BLaER1 (cell line): ENCODE results near the gene ADAMTSL3.
A peak's percentile ranks its signal among the peaks of the same experiment; 100 is the strongest.

Experiments
- H3K27ac ChIP-seq: shearing (Covaris generic); formaldehyde crosslinking; 2 replicates; pipeline ENCODE4 v1.8.1; 2022
- H3K27me3 ChIP-seq: shearing (Covaris generic); formaldehyde crosslinking; 2 replicates; pipeline ENCODE4 v1.8.1; 2022
- H3K36me3 ChIP-seq: shearing (Covaris generic); formaldehyde crosslinking; 2 replicates; pipeline ENCODE4 v1.8.1; 2022
- H3K4me1 ChIP-seq: shearing (Covaris generic); formaldehyde crosslinking; 2 replicates; pipeline ENCODE4 v1.8.1; 2022
- H3K4me2 ChIP-seq: shearing (Covaris generic); formaldehyde crosslinking; 2 replicates; pipeline ENCODE4 v1.8.1; 2022
- H3K4me3 ChIP-seq: shearing (Covaris generic); formaldehyde crosslinking; 2 replicates; pipeline ENCODE4 v1.8.1; 2022
- H3K9ac ChIP-seq: shearing (Covaris generic); formaldehyde crosslinking; 2 replicates; pipeline ENCODE4 v1.8.1; 2022
- H3K9me3 ChIP-seq: shearing (Covaris generic); formaldehyde crosslinking; 2 replicates; pipeline ENCODE4 v1.8.1; 2022
- H4K20me1 ChIP-seq: shearing (Covaris generic); formaldehyde crosslinking; 2 replicates; pipeline ENCODE4 v1.8.1; 2022
- Cebpa-rat ChIP-seq: shearing (Covaris generic); IDR thresholded peaks from 2 replicates; pipeline ENCODE4 v1.8.1; 2022

Gene ADAMTSL3

GRCh38 chr15:83980637-83981036, 326.7 kb downstream of the ADAMTSL3 start:
- Histone ChIP-seq H3K4me1 (no peaks in the 10 kb centered on the region), H3K36me3 (no peaks in the 10 kb centered on the region), H3K27ac (no peak overlapping the region), H3K4me2 (no peak overlapping the region), H3K9ac (no peak overlapping the region), H3K27me3 (no peaks in the 10 kb centered on the region), H3K9me3 (peaks cover 30% of the 10 kb centered on the region), H4K20me1 (no peaks in the 10 kb centered on the region), H3K4me3 (no peak overlapping the region)
- TF ChIP-seq Cebpa-rat = no peak

- Histone ChIP-seq H3K4me3 (no peak overlapping the region), H3K9ac (no peak overlapping the region), H4K20me1 (no peaks in the 10 kb centered on the region), H3K4me1 (no peaks in the 10 kb centered on the region), H3K27ac (no peak overlapping the region), H3K9me3 (peaks cover 9% of the 10 kb centered on the region), H3K36me3 (no peaks in the 10 kb centered on the region), H3K27me3 (no peaks in the 10 kb centered on the region), H3K4me2 (no peak overlapping the region)
- TF ChIP-seq Cebpa-rat = no peak
Observed at GRCh38 chr15:83982748-83983147, 328.8 kb downstream of the ADAMTSL3 start.

- Histone ChIP-seq H3K9me3 (no peaks in the 10 kb centered on the region), H3K4me3 (no peak overlapping the region), H3K4me2 (no peak overlapping the region), H3K9ac (no peak overlapping the region), H3K36me3 (no peaks in the 10 kb centered on the region), H4K20me1 (no peaks in the 10 kb centered on the region), H3K27ac (no peak overlapping the region), H3K27me3 (no peaks in the 10 kb centered on the region), H3K4me1 (no peaks in the 10 kb centered on the region)
- no peak for TF ChIP-seq Cebpa-rat
Observed at GRCh38 chr15:83983634-83984458, 329.9 kb downstream of the ADAMTSL3 start.

GRCh38 chr15:83984601-83985000, 330.7 kb downstream of the ADAMTSL3 start:
- Histone ChIP-seq H3K4me1 (peaks cover 6% of the 10 kb centered on the region; the same call in 1 of the 2 replicates), H4K20me1 (no peaks in the 10 kb centered on the region), H3K4me2 (no peak overlapping the region), H3K27me3 (no peaks in the 10 kb centered on the region), H3K9me3 (no peaks in the 10 kb centered on the region), H3K4me3 (no peak overlapping the region), H3K9ac (no peak overlapping the region), H3K36me3 (no peaks in the 10 kb centered on the region), H3K27ac (no peak overlapping the region)
- TF ChIP-seq Cebpa-rat = no peak

- peaks cover 17% of the 10 kb centered on the region for H3K4me1 ChIP-seq
- no peak overlapping the region for H3K9ac ChIP-seq
- no peaks in the 10 kb centered on the region for H3K9me3 ChIP-seq
- H3K27ac ChIP-seq = no peak overlapping the region
- H3K4me3 ChIP-seq = no peak overlapping the region
- H3K36me3 ChIP-seq = no peaks in the 10 kb centered on the region
- 0 out of 2 replicates have a peak overlapping the region, but pooled peaks have one; percentile 1 for H3K4me2 ChIP-seq
- no peak for TF ChIP-seq Cebpa-rat
- no peaks in the 10 kb centered on the region for H4K20me1 ChIP-seq
- no peaks in the 10 kb centered on the region for H3K27me3 ChIP-seq
Observed at GRCh38 chr15:83991163-83991562, 337.2 kb downstream of the ADAMTSL3 start.

GRCh38 chr15:83992324-83993031, 338.6 kb downstream of the ADAMTSL3 start:
- TF ChIP-seq Cebpa-rat = no peak
- H3K4me1 ChIP-seq = peaks cover 17% of the 10 kb centered on the region
- no peak overlapping the region for H3K4me3 ChIP-seq
- H3K27ac ChIP-seq = no peak overlapping the region
- H3K9me3 ChIP-seq = no peaks in the 10 kb centered on the region
- H4K20me1 ChIP-seq = no peaks in the 10 kb centered on the region
- no peak overlapping the region for H3K4me2 ChIP-seq
- no peaks in the 10 kb centered on the region for H3K27me3 ChIP-seq
- H3K36me3 ChIP-seq = no peaks in the 10 kb centered on the region
- no peak overlapping the region for H3K9ac ChIP-seq

GRCh38 chr15:83993591-83993990, 339.7 kb downstream of the ADAMTSL3 start:
- Histone ChIP-seq H3K9ac (no peak overlapping the region), H3K27ac (no peak overlapping the region), H4K20me1 (no peaks in the 10 kb centered on the region), H3K4me1 (peaks cover 17% of the 10 kb centered on the region), H3K9me3 (no peaks in the 10 kb centered on the region), H3K36me3 (no peaks in the 10 kb centered on the region), H3K27me3 (no peaks in the 10 kb centered on the region), H3K4me2 (no peak overlapping the region), H3K4me3 (no peak overlapping the region)
- TF ChIP-seq Cebpa-rat = no peak

GRCh38 chr15:83998486-83998885, 344.6 kb downstream of the ADAMTSL3 start:
- no peaks in the 10 kb centered on the region for H3K9me3 ChIP-seq
- no peaks in the 10 kb centered on the region for H3K36me3 ChIP-seq
- H3K9ac ChIP-seq = no peak overlapping the region
- H3K4me3 ChIP-seq = no peak overlapping the region
- no peaks in the 10 kb centered on the region for H4K20me1 ChIP-seq
- H3K4me2 ChIP-seq = no peak overlapping the region
- H3K4me1 ChIP-seq = no peaks in the 10 kb centered on the region
- H3K27ac ChIP-seq = no peak overlapping the region
- no peaks in the 10 kb centered on the region for H3K27me3 ChIP-seq
- no peak for TF ChIP-seq Cebpa-rat

- H3K36me3 ChIP-seq = no peaks in the 10 kb centered on the region
- H3K4me3 ChIP-seq = no peak overlapping the region
- H3K9me3 ChIP-seq = no peaks in the 10 kb centered on the region
- H4K20me1 ChIP-seq = no peaks in the 10 kb centered on the region
- no peak overlapping the region for H3K4me2 ChIP-seq
- H3K27ac ChIP-seq = no peak overlapping the region
- H3K4me1 ChIP-seq = no peaks in the 10 kb centered on the region
- no peak for TF ChIP-seq Cebpa-rat
- no peak overlapping the region for H3K9ac ChIP-seq
- no peaks in the 10 kb centered on the region for H3K27me3 ChIP-seq
Observed at GRCh38 chr15:83999396-84000135, 345.6 kb downstream of the ADAMTSL3 start.

- no peak for TF ChIP-seq Cebpa-rat
- H3K9me3 ChIP-seq = no peaks in the 10 kb centered on the region
- no peak overlapping the region for H3K27ac ChIP-seq
- no peaks in the 10 kb centered on the region for H3K27me3 ChIP-seq
- H3K36me3 ChIP-seq = no peaks in the 10 kb centered on the region
- no peak overlapping the region for H3K4me3 ChIP-seq
- H3K9ac ChIP-seq = no peak overlapping the region
- H3K4me2 ChIP-seq = no peak overlapping the region
- H3K4me1 ChIP-seq = no peaks in the 10 kb centered on the region
- no peaks in the 10 kb centered on the region for H4K20me1 ChIP-seq
Observed at GRCh38 chr15:84001037-84001436, 347.1 kb downstream of the ADAMTSL3 start.
